GM21528 (cell line): ENCODE measurements around the gene HARS2.
"Not testable (repeated sequence)": the region's sequence is repeated elsewhere in the genome, so short reads cannot be mapped to it uniquely, and the experiment has no call there.

Experiments used
- ATAC-seq: cut with Tn5 transposase; IDR thresholded peaks from one replicate; pipeline ENCODE4 v1.9.1; 2021; ENCODE audit warnings: mild to moderate bottlenecking, moderate library complexity; ENCODE audit not compliant: unreplicated experiment, low FRiP score

Gene HARS2

DNA sequence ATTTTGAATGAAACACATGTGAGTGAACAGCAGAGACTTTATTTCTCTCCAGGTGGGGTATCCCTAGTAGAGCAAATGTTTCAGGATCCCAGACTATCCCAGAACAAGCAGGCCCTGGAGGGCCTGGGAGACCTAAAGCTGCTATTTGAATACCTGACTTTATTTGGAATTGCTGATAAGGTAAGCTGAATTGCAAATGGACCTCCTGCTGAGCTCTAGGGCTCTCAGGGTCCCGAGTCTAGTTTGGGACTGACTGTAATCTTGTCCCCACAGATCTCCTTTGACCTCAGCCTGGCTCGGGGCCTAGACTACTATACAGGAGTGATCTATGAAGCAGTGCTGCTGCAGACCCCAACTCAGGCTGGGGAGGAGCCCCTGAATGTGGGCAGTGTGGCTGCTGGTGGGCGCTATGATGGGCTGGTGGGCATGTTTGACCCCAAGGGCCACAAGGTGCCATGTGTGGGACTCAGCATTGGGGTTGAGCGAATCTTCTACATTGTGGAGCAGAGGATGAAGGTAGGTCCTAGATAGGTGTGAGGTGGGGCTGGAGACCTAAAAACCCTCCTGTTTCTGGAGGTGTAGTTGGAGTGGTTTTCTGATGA lies 5.7 kb downstream of the HARS2 start:
- ATAC-seq: no peak

DNA sequence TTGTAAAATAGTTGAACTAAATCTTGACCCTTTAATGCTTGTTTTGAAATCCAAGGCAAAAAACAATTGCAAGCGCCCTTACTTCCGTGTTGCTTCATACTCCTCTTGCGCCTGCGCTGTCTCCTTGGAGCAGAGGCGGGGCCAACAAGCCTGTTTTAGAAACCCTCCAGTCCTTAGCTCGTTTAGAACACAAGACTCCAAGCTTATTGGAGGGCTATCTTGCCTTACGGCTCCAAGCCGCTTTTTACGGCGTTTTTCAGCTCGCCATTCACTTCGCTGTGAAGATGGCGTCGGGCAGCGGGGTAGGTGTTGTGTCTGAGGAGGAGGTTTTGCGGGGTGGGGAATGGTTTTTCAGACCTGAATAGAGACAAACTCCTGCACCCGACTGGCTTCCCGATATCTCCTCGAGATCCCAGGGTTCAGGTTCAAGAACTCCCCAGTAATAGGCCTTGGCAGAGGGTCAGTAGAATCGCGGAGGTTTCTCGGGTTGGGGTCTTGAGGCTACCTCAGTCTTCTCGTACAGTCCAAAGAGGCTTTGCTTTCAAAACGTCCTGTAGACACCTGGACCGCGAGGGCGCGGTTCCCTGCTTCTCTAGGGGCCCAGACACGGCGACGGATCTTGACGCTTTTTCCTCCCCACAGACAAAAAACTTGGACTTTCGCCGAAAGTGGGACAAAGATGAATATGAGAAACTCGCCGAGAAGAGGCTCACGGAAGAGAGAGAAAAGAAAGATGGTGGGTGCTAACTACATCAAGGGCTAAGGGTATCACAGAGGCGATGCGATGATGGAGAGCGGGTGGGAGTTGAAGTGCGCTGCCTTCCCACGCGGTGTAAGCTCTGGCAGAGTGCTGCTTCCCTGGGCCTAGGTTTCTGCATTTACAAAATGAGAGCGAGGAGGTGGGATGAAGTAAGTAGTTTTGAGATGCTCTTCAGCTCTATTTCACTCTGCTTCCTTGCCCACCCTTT lies 9.2 kb downstream of the HARS2 start, which contains the start of gene ZMAT2:
Gene ZMAT2 (plus strand): TSS at position 271 of the 968 bp plus-strand sequence. CDS start 14 bp downstream, at position 285.
- peak; percentile 97 for ATAC-seq

- ATAC-seq: no peak
Observed at GRCh38 chr5:140707812-140708211, 16.6 kb downstream of the HARS2 start.

GRCh38 chr5:140708787-140709186 lies 17.5 kb downstream of the HARS2 start:
- not testable (repeated sequence) for ATAC-seq

GRCh38 chr5:140710899-140711552 lies 19.8 kb downstream of the HARS2 start:
- ATAC-seq: peak; percentile 92

DNA sequence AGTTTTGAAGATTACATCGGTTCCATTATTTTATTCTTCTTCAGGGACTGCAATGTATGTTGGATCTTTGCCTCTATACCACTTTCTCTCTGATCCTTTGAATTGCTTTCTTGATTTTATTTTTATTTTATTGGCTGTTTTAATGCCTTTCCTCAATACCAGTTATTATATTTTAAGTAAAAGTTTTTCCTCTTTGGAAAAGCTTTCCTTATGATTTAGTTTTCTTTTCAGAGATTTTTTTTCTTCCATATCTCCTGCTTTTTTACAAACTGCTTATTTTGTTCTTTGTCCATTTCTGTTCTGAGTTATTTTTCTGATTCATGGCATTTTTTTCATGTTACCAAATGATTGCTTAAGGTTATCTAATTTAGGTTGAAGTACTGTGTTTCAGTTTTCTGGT lies 20.5 kb downstream of the HARS2 start:
- no peak for ATAC-seq

DNA sequence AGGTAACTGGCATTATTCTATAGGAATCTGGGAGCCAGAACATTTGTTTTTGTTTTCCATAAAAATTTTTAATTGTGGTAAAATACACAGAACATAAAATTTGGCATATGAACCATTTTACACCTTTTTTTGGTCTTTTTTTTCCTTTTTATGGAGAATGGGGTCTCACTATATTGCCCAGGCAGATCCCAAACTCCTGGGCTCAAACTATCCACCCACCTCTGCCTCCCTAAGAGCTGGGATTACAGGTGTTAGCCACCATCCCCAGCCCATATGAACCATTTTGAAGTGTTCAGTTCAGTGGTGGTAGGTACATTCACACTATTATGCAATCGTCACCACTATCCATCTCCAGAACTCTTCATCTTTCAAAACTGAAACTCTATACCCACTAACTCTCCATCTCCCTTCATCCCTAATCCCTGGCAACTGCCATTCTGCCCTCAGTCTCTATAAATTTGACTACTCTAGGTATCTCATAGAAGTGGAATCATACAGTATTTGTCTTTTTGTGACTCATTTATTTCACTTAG lies 22.4 kb downstream of the HARS2 start:
- ATAC-seq: no peak

DNA sequence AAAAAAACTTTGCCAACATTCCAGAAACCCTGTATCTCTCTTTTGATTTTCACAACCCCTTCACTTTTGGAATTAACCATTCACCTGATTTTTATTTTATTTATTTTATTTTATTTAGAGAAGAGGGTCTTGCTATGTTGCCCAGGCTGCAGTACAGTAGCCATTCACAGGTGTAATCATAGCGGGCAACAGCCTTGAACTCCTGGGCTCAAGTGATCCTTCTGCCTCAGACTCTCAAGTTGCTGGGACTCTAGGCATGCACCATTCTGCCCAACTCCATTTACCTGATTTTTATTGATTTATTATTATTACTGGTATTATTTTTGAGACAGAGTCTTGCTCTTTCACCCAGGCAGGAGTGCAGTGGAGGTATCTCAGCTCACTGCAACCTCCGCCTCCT lies 25.0 kb downstream of the HARS2 start:
- not testable (repeated sequence) for ATAC-seq

GRCh38 chr5:140718266-140718592 lies 27.0 kb downstream of the HARS2 start:
- ATAC-seq: no peak

DNA sequence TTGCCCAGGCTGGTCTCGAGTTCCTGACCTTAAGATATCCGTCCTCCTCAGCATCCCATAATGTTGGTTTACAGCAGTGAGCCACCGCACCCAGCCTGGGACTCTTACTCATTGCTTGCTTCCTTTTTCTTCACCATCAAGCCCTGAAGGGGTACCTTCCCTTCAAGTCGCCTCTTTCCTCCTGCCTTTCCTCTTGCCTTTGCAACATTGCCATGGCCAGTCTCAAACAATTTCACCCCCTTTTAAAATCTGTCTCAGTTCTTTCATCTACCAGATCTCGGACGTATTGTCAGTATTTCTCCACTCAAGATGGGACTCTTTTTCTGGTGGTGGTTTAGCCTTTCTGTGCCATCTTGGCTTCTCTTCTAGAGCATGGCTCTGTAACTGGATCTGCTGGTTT lies 29.5 kb downstream of the HARS2 start:
- not testable (repeated sequence) for ATAC-seq

- ATAC-seq: not testable (repeated sequence)
Observed at GRCh38 chr5:140721395-140721794, 30.1 kb downstream of the HARS2 start.

DNA sequence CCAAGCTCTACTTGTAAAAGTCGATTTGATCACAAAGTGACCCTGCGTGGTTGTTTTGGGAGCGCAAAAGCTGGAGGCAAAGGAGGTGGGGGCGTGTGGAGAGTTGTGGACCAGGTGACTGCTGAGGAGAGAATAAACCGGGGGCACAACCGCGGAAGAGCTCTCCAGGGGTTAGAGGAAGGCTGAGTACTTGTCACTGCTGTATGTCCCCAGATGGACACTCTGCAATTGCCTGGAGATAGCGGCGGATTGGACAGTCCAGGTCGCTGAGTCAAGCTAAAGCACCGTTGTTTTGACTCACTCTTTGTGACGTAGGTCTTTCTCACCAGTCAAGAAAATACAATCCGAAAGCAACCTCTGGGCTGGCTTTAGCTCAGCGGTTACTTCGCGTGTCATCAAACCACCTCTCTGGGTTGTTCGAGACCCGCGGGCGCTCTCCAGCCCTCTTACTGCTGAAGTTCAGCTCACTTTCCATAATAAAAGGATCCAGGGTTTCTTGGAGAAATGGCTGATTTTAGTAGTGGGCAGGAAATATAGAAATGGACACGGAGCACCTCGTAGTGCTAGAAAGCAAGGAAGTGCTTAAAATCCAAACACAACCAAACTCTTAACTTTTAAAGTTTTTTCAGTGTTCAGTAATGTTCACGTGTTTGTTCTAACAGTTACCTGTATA lies 34.7 kb downstream of the HARS2 start:
- peak; percentile 84 for ATAC-seq

DNA sequence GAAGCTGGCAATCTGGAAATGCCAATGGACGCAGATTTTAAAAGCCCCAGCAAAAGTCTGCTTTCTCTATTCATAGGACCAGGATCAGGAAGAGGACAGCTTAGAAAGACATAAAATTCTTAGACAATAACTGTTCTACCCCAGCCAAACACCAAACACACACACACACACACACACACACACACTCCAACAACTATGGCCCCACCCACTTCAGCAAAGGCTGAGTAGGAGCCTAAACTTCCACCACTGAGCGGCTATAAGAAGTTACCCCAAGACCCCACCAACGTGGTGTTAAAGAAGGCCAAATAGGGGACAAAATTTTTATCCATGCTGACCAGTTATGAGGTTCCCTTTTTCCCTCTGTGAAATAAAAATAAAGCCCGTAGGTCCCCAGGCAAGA lies 41.8 kb downstream of the HARS2 start:
- ATAC-seq: no peak

- ATAC-seq: no peak
Observed at GRCh38 chr5:140734354-140734753, 43.1 kb downstream of the HARS2 start.

- no peak for ATAC-seq
Observed at GRCh38 chr5:140737486-140737885, 46.2 kb downstream of the HARS2 start.

DNA sequence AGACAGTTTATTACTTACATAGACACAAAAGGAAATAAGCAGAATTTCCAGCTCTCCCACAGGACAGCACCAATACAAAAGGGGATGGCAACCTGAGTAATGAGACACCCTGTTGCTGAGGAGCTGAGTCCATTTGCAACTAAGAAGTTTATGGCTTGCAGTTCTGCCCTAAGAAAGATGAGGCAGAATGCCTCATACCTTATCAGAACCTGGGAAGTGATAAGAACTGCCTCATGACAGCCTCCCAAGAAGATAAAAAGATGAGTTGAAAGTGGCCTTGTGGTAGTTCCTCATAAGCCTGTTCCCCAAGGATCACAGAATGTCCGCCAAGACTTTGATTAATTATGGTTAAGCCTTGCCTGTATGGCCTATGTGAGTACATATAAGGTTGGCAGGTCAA lies 50.7 kb downstream of the HARS2 start:
- no peak for ATAC-seq
